HG02642 (cell line): ENCODE data around the gene DNAJC5.
A peak's percentile ranks its signal among the peaks of the same experiment; 100 is the strongest.

Experiments used
- ATAC-seq: cut with Tn5 transposase; IDR thresholded peaks from one replicate; pipeline ENCODE4 v1.9.1; 2021; ENCODE audit warnings: mild to moderate bottlenecking; ENCODE audit not compliant: unreplicated experiment, poor library complexity

The DNAJC5 gene

DNA sequence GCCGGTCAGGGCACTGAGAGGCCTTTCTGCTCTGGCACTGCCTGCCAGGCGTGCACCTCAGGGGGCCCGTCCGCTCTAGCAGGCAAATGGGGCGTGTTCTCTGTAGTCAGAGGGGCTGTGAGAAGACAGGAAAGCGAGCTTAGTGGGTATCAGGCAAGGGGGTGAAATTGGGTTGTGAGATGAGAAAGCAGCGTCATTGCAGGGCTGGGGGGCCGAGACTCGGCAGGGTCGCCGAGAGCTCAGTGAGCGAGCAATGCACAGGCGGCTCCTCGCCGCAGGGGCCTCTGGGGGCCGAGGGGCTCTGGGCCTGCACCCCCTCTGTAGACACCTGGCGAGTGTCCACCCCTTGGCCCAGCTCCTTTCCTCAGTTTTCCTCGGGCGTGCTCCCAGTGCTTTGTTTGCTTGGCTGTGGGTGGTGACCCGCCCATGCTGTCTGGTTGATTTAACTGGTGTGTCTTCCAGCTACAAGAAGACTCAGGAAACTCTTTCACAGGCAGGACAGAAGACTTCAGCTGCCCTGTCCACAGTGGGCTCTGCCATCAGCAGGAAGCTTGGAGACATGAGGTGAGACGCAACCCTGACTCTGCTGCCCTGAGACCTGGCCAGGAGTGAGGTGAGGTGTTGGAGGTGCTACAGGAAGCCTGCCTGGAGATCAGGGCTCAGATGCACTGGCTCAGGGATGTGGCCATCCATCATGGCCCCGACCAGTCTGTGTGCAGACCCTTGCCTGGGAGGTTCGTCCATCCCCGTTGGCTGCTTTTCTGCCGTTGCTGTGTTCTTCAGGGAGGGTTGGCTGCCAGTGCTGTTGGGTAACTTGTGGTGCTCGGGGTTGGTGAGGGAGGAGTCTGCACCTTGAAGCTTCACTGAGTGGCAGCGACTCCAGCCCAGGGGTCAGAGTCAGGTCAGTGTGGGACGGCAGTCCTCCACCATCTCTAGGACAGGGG is 12.4 kb upstream of the DNAJC5 start:
- no peak for ATAC-seq

DNA sequence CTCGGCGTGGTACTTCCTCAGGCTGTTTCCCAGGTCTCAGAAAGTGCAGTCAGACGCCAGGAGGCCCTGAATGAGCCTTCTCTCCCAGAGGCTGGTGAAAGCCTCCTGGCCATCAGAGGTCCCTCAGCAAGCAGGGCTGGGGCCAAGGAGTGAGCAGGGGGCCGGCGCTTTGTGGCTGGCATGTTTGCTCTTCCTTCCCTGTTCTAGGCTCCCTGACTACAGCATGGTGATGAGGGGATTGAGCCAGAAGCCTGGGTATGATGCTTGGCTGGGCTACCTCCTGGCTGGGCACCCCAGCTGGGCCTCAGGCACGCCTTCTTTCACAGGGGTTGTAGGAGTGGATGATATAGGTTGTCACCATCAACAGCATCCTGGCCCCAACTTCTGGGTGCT is 11.7 kb upstream of the DNAJC5 start:
- ATAC-seq: no peak

DNA sequence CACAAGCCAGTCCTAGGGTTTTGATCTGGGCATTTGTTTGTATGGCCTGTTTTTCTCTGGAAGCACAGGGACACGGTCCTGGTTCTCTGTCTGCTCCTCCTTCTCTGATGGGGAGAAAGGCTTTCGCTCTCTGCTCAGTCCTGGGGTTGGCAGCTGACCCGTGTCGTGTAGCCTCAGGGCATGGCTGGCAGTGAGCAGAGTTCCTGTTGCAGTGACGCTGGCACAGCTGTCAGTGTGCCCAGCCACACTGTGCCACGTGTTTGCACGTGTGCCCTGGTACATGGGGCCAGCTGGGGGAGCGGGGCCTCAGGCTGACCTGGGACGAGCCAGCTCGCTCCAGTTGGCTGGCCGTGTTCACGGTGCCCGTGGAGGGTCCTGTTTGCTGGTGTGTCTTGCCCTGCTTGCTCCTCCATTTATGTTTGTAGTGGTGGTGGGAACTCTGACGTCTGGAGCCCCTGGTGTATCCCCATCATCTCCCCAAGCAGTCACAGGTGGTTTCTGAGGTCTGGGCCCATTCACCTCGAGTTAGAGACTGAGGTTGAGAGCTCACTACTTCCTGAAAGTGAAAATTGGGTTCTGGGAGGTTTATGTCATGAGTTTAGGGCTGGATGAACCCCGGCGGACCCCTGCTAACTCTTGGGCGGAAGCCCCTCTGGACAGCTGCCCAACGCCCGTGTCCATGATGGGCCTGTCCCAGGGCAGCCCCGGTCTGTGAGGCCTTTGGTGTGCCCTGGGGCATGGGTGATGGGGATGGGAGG is 10.2 kb upstream of the DNAJC5 start:
- ATAC-seq: no peak

DNA sequence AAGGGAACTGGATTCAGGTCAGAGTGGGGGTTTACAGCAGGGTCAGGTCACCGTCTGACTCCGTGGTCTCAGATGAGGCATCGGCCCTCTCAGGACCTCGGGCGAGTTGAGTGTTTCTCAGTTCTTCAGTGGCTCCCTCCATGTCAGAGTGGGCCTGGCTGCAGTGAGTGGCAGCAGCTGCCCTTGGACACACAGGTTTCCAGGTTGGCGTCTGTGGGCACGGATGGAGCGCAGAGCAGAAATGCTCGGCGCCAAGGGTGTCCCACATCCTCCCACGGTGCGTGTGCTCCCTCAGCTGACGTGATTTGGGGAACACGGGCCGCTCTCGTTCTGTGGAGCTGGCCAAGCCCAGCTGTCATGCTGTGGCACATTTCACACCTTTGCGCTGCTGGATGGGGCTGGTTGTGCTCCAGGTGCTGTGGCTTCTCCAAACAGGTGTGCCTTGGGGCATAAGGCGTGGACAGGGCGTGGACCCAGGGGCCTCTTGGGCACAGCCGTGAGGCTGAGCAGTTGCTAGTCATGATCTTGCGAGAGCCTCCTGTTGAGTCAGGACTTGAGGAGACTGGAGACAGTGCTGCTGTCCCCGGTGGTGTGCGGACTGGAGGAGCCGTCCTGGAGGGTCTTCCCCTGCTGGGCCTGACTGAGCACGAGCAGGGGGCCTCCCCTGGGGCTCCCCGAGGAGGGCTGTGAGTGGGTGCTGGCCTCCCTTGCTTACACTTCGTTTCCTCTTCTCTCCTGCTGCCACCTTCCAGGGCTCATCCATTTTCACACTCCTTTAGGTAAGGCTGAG is 9.5 kb upstream of the DNAJC5 start:
- ATAC-seq: no peak

DNA sequence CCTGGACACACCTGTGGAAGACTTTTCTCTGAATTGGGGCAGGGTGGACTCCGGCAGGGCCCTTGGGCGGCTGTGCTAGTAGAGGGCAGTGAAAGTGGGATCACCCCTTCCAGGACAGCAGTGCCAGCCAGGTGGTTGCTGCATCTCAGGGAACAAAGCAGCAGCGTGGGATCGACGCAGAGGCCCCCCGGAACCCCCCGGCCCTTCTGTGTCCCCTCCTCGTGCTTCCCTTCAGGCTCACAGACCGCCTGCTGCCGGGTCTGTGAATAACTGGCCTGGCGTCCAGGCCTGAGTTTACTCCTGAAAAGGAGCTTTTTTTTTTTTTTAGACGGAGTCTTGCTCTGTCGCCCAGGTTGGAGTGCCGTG is 8.9 kb upstream of the DNAJC5 start:
- no peak for ATAC-seq

DNA sequence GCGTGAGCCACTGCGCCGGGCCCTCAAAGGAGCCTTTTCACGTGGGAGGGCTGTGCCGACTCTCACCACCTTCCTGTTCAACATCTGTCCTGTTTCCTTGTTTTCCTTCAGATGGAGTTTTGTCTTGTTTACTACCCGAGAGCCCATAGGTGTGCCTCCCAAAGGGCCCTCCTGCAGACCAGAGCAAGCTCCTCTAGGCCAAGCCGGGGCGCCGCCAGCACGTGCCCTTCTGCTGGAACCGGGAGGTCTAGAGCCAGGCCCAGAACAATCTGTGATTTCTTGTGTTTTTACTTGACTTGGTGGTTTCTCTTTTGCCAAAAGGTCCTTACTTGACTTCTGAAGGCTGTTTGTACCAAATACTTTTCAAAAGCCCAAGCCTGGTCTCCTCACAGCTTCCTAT is 8.0 kb upstream of the DNAJC5 start:
- no peak for ATAC-seq

DNA sequence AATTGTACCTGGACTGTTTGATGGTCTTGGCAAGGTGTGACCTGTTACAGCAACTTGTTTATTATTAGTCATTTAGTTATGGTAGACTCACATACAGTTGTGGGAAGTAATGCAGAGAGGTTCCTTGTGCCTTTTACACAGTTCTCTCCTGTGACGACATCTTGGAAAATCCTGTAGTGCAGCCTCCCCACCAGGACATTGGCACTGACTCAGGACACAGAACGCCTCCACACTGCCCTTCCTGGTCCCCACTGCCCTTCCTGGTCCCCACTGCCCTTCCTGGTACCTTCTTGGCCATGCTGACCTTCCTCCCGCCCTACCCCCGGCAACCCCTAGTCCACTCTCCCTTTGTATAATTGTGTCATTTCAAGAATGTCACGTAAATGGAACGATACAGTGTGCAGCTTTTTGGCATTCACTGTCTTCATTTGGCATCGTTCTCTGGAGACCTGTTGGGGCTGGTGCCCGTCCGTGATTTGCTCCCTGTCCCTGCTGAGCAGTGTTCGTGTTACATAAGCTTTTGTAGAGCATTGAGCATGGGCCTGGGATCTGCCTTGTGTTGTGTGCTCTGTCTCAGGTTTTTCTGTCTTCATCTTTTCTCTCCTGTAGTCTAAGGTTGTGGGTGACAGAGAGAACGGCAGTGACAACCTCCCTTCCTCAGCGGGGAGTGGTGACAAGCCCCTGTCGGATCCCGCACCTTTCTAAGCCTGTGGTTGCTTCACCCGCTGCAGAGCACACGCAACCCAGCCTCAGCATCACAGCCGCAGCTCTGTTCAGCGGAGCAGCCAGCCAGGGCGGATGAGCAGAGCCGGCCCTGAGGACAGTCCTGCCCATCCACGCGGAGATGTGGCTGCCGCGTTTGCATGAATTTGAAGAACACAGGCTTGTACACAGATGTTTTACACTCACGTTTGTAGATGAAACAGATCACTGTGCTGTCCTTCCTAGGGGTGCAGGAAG is 5.4 kb upstream of the DNAJC5 start:
- no peak for ATAC-seq

DNA sequence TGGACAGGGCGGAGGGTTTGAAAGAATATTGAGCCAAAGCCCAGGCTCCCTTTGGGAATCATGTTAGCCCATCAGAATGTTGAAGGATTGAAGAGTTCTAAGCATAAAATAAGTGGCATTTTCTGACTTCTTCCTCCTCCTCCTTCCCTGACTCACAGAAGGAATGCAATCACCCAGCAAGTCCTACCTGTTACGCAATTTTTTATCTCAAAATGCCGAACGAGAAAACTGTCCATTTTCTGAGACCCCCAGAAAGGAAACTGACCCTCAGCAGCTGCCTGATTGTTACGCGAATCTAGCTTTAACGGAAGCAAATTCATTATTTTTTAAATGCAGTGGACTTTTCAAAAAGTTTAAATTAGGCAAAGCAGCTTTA is 4.7 kb upstream of the DNAJC5 start:
- no peak for ATAC-seq

DNA sequence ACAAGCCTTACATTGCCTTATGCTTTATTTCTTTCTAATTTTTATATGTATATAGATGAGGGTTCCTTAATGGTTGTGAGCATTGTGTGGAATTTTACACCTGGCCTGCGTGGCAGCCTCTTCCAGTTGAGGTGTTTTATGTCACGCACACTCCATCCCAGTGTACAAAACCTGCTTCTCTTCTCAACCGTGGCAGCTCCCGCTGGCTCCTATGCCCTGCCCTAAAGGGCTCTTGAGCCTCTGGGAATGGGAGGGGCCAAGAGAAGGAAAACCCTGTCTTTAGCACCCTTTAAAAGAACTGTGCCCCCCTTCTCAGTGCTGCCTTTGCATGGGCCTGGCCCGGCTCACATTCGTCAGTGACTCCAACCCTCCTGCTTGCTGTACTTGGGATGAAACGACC is 4.3 kb upstream of the DNAJC5 start:
- ATAC-seq: no peak

DNA sequence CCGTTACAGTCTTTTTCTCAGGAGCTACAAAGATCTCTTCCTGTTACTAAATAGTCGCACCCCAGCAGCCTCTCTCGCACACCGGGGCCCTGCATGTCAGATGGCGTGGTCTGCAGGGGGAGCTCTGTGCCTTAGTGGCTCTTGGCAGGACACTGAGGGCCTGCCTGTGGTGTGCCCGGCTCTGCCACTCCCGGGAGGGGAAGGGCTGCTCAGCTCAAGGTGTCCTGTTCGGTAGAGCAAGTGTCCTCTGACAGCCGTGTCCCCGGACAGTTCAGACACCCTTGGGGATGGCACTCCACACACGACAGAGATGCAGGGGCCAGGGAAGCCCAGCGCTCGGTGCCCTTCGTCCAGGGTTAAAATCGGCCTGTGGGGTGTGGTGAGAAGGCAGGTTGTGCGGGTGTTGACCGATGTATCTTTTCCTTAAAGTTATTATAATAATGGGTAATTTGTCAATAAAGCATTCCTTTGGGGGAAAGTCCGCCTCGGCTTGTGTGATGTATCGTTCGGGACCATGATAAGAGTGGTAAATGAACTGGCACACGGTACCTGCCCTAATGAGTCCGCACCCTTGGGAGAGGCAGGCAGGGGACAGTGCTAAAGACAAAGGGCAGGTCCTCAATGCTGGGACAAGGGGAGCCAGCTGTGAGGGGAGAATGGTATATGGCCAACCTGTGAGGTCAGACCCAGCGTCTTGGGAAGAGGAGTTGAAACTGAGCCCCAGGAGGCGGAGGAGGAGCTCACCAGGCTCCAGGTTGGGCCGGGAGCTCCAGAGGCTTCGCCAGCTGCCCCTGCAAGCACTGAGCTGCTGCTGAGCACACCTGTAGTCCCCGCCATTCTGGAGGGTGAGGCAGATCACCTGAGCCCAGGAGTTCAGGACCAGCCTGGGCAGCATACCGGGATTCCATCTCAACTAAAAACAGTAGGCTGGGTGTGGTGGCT is 3.6 kb upstream of the DNAJC5 start:
- no peak for ATAC-seq

DNA sequence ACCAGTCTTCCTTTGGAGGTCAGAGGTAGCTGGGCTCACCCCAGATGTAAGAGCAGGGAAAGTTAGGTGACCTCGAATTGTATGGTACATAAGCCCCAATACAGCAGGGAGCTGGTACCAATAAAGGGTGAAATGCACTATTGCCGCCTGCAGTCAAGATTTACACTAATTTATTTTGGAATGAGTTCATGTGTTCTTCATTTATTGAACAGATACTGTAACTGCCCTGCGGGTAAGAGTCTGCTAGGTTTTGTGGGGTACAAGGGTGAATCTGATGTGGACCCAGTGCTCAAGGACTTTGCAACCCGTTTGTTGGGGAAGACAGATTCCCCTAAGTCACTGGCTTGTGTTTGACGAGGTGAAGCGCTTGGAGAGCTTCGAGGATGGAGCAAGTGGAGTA is 2.5 kb upstream of the DNAJC5 start:
- ATAC-seq: no peak

DNA sequence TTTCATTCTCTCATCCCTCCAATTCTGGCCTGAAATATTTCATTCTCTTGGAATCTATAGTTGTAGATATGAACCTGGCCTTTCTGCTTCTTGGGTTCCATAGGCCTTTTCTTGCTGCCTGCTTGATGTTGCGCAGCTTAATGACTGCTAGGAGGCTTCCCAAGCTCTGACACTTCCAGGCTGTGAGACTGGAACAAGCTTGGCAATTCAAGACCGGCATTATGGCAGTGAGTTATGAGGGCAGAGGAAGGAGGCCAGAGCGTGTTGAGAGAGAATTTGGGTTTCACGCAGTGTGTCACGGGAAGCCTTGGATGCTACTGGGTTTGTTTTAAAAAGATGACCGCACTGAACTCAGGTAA is 948 bp upstream of the DNAJC5 start:
- no peak for ATAC-seq

DNA sequence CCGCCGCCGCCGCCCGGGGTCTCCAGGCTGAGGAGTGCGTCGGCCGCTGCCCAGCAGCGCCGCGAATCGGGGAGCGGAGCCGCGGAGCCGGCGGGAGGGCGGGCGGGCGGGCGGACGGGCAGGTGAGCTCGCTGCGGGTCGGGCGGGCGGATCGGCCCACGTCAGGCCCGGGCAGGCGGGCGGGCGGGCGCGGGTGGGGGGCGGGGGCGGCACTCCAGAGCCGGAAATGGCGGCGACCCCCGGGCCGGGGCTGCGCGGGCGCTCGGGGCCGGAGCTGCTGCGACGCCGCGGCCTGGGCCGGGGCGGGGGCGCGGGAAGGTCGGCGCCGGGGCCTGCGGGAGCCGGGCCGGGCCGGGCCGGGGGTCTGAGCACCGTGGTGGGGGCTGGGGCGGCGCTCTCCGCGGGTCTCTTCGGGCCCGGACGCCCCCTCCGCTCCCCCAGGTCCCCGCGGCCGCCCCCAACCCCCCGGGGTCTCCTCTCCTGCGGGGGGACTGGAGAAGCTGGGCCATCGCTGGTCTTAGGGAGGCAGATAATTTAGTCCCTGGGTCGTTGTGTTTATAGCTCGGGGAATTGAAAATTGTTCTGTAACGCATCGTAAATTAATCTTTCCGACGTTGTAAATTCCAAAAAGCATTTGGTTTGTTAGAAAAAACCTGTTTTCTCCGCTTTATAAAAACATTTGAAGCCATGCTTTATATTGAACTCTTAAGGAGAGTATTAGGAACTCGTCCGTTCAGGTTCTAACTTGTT is 451 bp downstream of the DNAJC5 start:
- ATAC-seq: peak; percentile 24

DNA sequence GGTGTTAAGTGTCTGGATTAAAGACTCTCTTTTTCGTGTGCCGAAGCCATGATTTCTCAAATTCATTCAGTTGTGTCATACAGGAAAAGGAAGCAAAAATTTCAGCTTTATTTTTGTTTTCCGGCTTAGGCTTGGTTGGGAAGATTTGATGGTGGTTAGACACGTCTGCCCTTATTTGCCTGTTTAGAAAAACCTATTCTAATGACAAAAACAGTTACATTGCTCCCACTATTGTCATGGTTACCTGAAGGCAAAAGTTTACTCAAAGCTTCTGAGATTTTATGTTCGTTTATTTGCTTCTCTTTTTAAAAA is 982 bp downstream of the DNAJC5 start:
- no peak for ATAC-seq

DNA sequence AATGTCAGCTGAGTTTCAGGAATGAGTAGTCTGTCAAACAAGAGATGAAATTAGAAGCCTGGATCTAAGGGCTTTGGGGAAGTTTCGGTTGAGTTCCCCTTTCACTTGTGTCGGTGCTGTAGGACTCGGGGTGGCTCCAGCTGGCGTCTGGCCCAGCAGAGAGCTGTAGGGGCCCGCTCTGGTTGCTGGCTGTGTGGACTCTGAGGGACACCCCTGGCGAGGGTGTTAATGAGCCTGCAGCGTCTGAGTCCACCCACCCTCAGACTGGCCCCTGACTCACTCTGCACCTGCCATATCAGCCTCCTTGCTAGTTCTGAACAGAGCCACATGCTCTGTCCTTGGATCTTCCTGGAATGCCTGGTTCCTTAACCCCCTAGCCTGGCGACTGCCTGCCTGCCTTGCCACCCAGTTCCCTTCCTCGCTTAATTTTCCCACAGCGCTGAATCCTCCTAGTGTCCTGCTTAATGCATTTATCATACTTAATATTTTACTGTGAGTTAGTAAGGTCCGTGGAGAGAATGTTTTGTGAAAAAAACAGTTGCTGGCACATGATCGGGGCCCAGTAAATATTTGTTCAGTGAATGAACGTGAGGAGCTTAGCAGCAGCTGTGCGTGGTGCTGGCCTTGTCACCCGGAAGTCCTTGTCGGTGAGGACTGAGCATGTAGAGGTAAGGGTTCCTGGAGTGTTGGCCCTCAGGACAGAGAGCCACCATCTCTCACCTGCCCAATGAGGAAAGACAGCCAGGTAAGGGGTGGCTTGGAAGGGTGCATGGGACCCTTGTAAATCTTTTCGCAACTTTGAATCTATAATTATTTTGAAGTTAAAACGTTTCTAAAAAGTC is 1.6 kb downstream of the DNAJC5 start:
- ATAC-seq: peak; percentile 29

DNA sequence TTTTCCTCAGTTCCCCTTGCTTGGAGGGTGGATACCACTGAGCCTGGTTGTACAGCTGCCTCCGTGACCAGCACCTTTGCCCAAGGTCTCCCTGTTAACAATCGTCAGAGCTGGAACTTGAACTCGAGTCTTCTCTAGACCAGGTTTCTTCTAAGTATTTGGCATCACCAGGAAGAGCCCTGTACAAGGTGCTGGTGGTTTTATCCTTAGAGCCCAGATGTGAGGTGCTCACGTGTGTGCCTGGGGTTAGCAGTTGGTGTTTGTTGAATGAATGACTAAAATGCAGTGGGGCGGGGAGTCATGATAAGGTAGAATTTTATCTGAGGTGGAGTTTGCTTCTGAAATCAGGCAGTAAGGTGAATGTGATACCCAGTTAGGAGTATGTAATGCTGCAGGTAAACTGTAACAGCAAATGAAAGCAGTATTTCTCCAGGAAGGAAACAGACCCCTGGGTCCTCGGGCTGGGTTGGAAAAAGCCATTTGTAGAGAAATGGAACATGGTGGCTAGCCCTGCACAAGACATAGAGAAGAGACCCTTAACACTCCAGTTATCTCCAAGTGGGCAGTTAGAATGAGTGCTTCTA is 3.1 kb downstream of the DNAJC5 start:
- no peak for ATAC-seq

DNA sequence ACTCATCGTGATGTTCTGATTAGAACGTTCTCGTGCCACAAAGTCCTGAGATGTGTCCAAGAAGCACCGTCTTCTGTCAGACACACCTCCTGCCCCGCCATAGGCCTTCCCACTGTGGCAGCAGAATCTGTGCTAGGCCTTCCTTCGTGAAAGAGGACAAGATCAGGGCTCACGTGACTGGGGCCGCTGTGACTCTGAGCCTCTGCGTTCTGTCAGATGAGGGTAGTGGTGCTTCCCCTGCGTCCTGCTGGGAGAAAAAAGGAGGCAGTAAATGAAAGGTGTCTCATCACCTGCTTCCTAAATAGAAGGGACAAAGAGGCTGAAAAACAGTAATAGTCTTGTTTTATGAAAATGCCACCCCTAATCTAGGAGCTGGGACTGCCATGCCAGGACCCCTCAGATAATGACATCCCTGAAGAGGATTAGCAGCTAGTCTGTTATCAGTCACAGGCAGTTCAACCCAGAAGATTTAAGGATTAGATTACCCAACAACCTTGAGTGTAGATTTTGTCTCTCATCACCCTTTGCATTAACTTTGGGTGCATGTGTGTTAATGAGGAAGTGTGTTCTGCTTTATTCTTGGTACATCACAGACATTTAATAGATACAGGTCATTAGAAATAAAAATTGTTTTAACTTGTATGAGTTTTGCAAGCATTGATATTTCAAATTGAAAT is 4.1 kb downstream of the DNAJC5 start:
- no peak for ATAC-seq
